Heart right ventricle (tissue), 16 donors: ENCODE results near the gene CHD6. TPM values are rescaled to one million over a fixed set of nuclear protein-coding genes. Genes with fewer than 3 reads are reported as not detected.

Experiments used
- ATAC-seq, 8 donors: fragments of 200-7000 bp; cut with Tn5 transposase; one replicate each; pipeline ENCODE4 v1.9.1; 2020; ENCODE audit warnings: mild to moderate bottlenecking in 8 of 8, moderate library complexity in 8 of 8, moderate number of reproducible peaks in 1 of 8
- DNase-seq, 2 donors: peaks; one replicate each; pipeline ENCODE4 v3.0.0-alpha.2; 2020
- H3K27ac ChIP-seq, 10 donors: fragments of 200-600 bp; sonication (generic) in 2 of 10; one replicate each; pipeline versions ENCODE4 v1.5.0 to v1.8.0; 2020 to 2022; ENCODE audit warnings: mild to moderate bottlenecking in 3 of 10
- H3K27me3 ChIP-seq, 7 donors: fragments of 200-600 bp; one replicate each; pipeline ENCODE4 v1.8.0; 2021 to 2022; ENCODE audit warnings: mild to moderate bottlenecking in 2 of 7
- H3K36me3 ChIP-seq, 9 donors: fragments of 200-600 bp; sonication (generic) in 1 of 9; one replicate each; pipeline versions ENCODE4 v1.5.0 to v1.8.0; 2020 to 2022; ENCODE audit warnings: mild to moderate bottlenecking in 2 of 9
- H3K4me1 ChIP-seq, 9 donors: fragments of 200-600 bp; sonication (generic) in 1 of 9; one replicate each; pipeline versions ENCODE4 v1.5.0 to v1.8.0; 2020 to 2022; ENCODE audit warnings: mild to moderate bottlenecking in 4 of 9
- H3K4me3 ChIP-seq, 10 donors: fragments of 200-600 bp; sonication (generic) in 2 of 10; one replicate each; pipeline versions ENCODE4 v1.5.0 to v1.8.0; 2020 to 2022; ENCODE audit warnings: mild to moderate bottlenecking in 7 of 10, moderate library complexity in 2 of 10
- H3K9me3 ChIP-seq, 11 donors: fragments of 200-600 bp in 10 of 11; sonication (generic) in 2 of 11; one replicate each; pipeline versions ENCODE4 v1.5.0 to v1.8.0; 2013 to 2022; ENCODE audit warnings: mild to moderate bottlenecking in 2 of 11, control low read depth in 1 of 11, moderate library complexity in 1 of 11
- CTCF ChIP-seq, 9 donors: fragments of 200-600 bp; sonication (generic) in 2 of 9; IDR thresholded peaks; one replicate each; pipeline versions ENCODE4 v1.5.0 to v1.8.0; 2021 to 2022; ENCODE audit warnings: antibody characterized with exemption in 9 of 9, mild to moderate bottlenecking in 5 of 9, moderate library complexity in 1 of 9
- WGBS, 2 donors: extraction: QIAGEN DNeasy Blood & Tissue Kit; methylation state at CpG; one replicate each; pipeline ENCODE4 v1.1.7; 2013; ENCODE audit warnings: inconsistent platforms in 1 of 2; 5-methylcytosine and 5-hydroxymethylcytosine counted together
- intact Hi-C, 10 donors: fragments of 100-400 bp; cut with DNase I; formaldehyde crosslinking; loops; one replicate each; pipeline versions ENCODE4 v1.11.1 to v1.14.2; 2022
- polyA plus RNA-seq, 2 donors: library from polyadenylated mRNA; stranded (reverse); fragments of 200-250 nt; gene quantifications; one replicate each; pipeline ENCODE4 v1.2.3, GENCODE V29; 2013
- total RNA-seq, 10 donors: library from RNA; stranded (reverse); fragmentation: NEBNext Ultra II Directional in 3 of 10; extraction: Animal tissue kit (Norgen Biotek cat#: 25700) in 3 of 10; gene quantifications; one replicate each; pipeline versions ENCODE4 v1.2.1 to v1.2.4, GENCODE V29; 2021 to 2023
- donor health status: Arrhythmogenic right ventricular cardiomyopathy.
- donor health status: ischemic (EF 13 %, LVEDD 7.1; RV severe dilation, severe dysfunction).
- donor health status: healthy with polysubstance abuse.
- donor health status: DM: no; HTN: yes; CAD: no.
- donor health status: DM: no; HTN: no; CAD: no.
- donor health status: ischemic (EF 25% LVEDD 6.9; RV normal size, moderate dysfunction).
- donor health status: ischemic (EF 25% LVEDD 5.7; RV mildly dilated, moderate dysfunction).
- donor health status: healthy.
- donor health status: DM: yes; HTN: yes; CAD: no.
- donor health status: Ischemic cardiomyopathy.
- donor health status: ischemic (EF 35%, LVEDD 5.7; RV mildly dilated, moderate dysfunction).
- donor health status: nonischemic (EF 11% LVEDD 7.7; RV severe dilation, severe dysfunction).
- donor health status: DM: yes; HTN: yes; CAD: no.
- donor health status: PGD.
- donor health status: ischemic (EF 29% LVEDD 5.4; RV normal size, mild dysfunction).
- donor health status: nonischemic (EF 23%, LVEDD 6.1; RV moderate dilation, normal function).

CHD6 gene
- total and polyA plus RNA-seq, 12 donors, result 3.0 to 52.9 (median 39.5) TPM

- TF ChIP-seq CTCF (IDR thresholded peaks at IDR 0.05), result no peak
- Histone ChIP-seq H3K27me3 (peaks cover 0 to 15% (median 6%) of the 10 kb centered on the region in 7 donors), H3K4me3 (no peak overlapping the region), H3K27ac (no peak overlapping the region), H3K9me3 (no peaks in the 10 kb centered on the region), H3K4me1 (no peaks in the 10 kb centered on the region), H3K36me3 (no peaks in the 10 kb centered on the region)
- intact Hi-C loops, result no loop called here
- 54 to 68% methylated on average over 3 of the region's 3 CpGs for WGBS, 2 donors
- no peak for DNase-seq
- no peak for ATAC-seq
Measured at GRCh38 chr20:41655962-41656618, 37.9 kb upstream of the CHD6 start.

- Histone ChIP-seq H3K27me3 (peaks cover 0 to 8% (median 0%) of the 10 kb centered on the region in 7 donors), H3K27ac (no peak overlapping the region), H3K36me3 (no peaks in the 10 kb centered on the region), H3K9me3 (no peaks in the 10 kb centered on the region), H3K4me1 (no peaks in the 10 kb centered on the region), H3K4me3 (no peak overlapping the region)
- ATAC-seq, result no peak
- intact Hi-C loops, result no loop called here
- whole genome bisulfite sequencing, 2 donors, result 42 to 47% methylated on average over 1 of the region's 1 CpG
- peak in 1 of 2 donors; percentile 4 for DNase-seq
- TF ChIP-seq CTCF (IDR thresholded peaks at IDR 0.05), result no peak
Measured at GRCh38 chr20:41654884-41655283, 36.7 kb upstream of the CHD6 start.

DNA sequence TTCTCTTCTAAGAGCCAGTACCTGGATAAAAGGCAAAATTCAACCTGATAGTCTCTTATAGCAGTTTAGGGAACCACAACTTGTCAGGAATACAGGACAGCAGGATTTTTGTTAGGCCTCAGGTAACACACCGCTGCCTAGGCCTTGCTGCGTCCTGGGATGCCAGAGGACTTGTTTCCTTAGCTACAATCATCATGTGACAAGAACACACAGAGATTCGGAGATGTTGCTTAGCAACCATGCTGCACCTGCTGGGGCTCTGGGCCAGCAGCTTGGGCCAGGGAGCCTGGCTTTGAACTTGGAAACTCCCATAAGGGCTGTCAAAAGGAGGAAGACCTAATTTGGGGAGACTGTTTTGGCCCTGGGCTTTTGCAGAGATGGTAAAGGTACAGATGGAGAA, 36.1 kb upstream of the CHD6 start:
- Histone ChIP-seq H3K9me3 (no peaks in the 10 kb centered on the region), H3K4me1 (no peaks in the 10 kb centered on the region), H3K36me3 (no peaks in the 10 kb centered on the region), H3K27ac (no peak overlapping the region), H3K4me3 (no peak overlapping the region), H3K27me3 (peaks cover 0 to 6% (median 0%) of the 10 kb centered on the region in 7 donors)
- DNase-seq (no peak), ATAC-seq (no peak)
- no peak for TF ChIP-seq CTCF (IDR thresholded peaks at IDR 0.05)
- WGBS, 2 donors, result 69 to 82% methylated on average over 3 of the region's 3 CpGs
- intact Hi-C loops, result no loop called here

GRCh38 chr20:41650231-41650948, 32.2 kb upstream of the CHD6 start:
- Histone ChIP-seq H3K27ac (no peak overlapping the region), H3K4me1 (no peaks in the 10 kb centered on the region), H3K9me3 (no peaks in the 10 kb centered on the region), H3K27me3 (peaks cover 0 to 3% (median 0%) of the 10 kb centered on the region in 7 donors), H3K36me3 (no peaks in the 10 kb centered on the region), H3K4me3 (no peak overlapping the region)
- TF ChIP-seq CTCF (IDR thresholded peaks at IDR 0.05), result no peak
- 35 to 43% methylated on average over 1 of the region's 1 CpG for WGBS, 2 donors
- ATAC-seq, result no peak
- intact Hi-C loops, result no loop called here
- DNase-seq, result no peak
